Measurements from ENCODE around the gene GPC5. TPM values are rescaled to one million over a fixed set of nuclear protein-coding genes. Genes with fewer than 3 reads are reported as not detected.

GPC5 gene
- total and polyA plus RNA-seq, 2 of the 8 experiments (the other 6 are each of a cell fraction or from before 2014, with no cell fraction given) = 0.20 to 0.39 TPM

DNA sequence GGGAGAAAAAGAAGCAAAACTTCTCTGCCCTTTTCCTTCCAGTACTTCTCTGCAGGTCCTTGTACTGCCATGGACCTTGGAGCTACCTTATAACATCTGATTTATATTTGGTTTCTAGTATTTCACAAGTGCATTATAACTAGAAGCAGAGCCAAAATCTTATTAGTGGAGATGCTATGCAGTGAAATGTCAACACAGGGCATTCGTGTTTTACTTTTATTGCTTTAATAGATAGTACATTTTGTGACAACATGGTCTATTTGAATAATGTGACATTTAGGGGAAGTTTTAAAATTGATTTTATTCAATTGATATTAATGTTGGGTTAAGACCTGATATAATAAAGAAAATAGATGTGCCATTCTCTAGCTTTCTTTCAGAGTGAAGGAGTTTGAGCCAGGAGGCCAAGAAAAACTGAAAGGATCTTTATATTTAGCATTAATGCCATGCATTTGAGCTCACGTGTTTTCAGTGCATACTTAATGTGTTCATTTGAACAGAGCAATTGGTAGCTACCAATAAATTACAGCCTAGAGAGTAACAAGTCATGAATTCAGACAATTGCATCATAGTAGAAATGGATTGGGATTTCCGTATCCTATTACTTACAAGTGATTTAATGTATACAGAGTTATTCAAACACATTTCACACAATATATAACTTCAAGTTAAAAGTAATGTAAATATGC, 863.8 kb downstream of the GPC5 start (continued):
- TF ChIP-seq, protein P1, sequence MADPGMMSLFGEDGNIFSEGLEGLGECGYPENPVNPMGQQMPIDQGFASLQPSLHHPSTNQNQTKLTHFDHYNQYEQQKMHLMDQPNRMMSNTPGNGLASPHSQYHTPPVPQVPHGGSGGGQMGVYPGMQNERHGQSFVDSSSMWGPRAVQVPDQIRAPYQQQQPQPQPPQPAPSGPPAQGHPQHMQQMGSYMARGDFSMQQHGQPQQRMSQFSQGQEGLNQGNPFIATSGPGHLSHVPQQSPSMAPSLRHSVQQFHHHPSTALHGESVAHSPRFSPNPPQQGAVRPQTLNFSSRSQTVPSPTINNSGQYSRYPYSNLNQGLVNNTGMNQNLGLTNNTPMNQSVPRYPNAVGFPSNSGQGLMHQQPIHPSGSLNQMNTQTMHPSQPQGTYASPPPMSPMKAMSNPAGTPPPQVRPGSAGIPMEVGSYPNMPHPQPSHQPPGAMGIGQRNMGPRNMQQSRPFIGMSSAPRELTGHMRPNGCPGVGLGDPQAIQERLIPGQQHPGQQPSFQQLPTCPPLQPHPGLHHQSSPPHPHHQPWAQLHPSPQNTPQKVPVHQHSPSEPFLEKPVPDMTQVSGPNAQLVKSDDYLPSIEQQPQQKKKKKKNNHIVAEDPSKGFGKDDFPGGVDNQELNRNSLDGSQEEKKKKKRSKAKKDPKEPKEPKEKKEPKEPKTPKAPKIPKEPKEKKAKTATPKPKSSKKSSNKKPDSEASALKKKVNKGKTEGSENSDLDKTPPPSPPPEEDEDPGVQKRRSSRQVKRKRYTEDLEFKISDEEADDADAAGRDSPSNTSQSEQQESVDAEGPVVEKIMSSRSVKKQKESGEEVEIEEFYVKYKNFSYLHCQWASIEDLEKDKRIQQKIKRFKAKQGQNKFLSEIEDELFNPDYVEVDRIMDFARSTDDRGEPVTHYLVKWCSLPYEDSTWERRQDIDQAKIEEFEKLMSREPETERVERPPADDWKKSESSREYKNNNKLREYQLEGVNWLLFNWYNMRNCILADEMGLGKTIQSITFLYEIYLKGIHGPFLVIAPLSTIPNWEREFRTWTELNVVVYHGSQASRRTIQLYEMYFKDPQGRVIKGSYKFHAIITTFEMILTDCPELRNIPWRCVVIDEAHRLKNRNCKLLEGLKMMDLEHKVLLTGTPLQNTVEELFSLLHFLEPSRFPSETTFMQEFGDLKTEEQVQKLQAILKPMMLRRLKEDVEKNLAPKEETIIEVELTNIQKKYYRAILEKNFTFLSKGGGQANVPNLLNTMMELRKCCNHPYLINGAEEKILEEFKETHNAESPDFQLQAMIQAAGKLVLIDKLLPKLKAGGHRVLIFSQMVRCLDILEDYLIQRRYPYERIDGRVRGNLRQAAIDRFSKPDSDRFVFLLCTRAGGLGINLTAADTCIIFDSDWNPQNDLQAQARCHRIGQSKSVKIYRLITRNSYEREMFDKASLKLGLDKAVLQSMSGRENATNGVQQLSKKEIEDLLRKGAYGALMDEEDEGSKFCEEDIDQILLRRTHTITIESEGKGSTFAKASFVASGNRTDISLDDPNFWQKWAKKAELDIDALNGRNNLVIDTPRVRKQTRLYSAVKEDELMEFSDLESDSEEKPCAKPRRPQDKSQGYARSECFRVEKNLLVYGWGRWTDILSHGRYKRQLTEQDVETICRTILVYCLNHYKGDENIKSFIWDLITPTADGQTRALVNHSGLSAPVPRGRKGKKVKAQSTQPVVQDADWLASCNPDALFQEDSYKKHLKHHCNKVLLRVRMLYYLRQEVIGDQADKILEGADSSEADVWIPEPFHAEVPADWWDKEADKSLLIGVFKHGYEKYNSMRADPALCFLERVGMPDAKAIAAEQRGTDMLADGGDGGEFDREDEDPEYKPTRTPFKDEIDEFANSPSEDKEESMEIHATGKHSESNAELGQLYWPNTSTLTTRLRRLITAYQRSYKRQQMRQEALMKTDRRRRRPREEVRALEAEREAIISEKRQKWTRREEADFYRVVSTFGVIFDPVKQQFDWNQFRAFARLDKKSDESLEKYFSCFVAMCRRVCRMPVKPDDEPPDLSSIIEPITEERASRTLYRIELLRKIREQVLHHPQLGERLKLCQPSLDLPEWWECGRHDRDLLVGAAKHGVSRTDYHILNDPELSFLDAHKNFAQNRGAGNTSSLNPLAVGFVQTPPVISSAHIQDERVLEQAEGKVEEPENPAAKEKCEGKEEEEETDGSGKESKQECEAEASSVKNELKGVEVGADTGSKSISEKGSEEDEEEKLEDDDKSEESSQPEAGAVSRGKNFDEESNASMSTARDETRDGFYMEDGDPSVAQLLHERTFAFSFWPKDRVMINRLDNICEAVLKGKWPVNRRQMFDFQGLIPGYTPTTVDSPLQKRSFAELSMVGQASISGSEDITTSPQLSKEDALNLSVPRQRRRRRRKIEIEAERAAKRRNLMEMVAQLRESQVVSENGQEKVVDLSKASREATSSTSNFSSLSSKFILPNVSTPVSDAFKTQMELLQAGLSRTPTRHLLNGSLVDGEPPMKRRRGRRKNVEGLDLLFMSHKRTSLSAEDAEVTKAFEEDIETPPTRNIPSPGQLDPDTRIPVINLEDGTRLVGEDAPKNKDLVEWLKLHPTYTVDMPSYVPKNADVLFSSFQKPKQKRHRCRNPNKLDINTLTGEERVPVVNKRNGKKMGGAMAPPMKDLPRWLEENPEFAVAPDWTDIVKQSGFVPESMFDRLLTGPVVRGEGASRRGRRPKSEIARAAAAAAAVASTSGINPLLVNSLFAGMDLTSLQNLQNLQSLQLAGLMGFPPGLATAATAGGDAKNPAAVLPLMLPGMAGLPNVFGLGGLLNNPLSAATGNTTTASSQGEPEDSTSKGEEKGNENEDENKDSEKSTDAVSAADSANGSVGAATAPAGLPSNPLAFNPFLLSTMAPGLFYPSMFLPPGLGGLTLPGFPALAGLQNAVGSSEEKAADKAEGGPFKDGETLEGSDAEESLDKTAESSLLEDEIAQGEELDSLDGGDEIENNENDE (IDR thresholded peaks at IDR 0.05; ENCODE audit: insufficient replicate concordance, low read length) = no peak
- TF ChIP-seq NRF1 (IDR thresholded peaks at IDR 0.05; ENCODE audit: low read depth, low read length) (no peak), CHD1 (IDR thresholded peaks at IDR 0.05; ENCODE audit: low read depth, low read length) (no peak), EGR1 (IDR thresholded peaks at IDR 0.05; ENCODE audit: borderline replicate concordance, low read depth, low read length) (no peak), YY1 (IDR thresholded peaks at IDR 0.05; ENCODE audit: low read depth, low read length) (no peak), BCL11A (IDR thresholded peaks at IDR 0.05; ENCODE audit: low read depth in 2 of 2, low read length in 2 of 2) (no peak)
- TF ChIP-seq, protein P2, sequence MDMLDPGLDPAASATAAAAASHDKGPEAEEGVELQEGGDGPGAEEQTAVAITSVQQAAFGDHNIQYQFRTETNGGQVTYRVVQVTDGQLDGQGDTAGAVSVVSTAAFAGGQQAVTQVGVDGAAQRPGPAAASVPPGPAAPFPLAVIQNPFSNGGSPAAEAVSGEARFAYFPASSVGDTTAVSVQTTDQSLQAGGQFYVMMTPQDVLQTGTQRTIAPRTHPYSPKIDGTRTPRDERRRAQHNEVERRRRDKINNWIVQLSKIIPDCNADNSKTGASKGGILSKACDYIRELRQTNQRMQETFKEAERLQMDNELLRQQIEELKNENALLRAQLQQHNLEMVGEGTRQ (IDR thresholded peaks at IDR 0.05; ENCODE audit: low read length) = no peak

Data from H1 (cell line).